H1 (cell line): Measurements from ENCODE around the gene PGGHG. TPM values are rescaled to one million over a fixed set of nuclear protein-coding genes. Genes with fewer than 3 reads are reported as not detected.
A peak's percentile ranks its signal among the peaks of the same experiment; 100 is the strongest.

ENCODE experiments used
- CTCF ChIA-PET: fragments of 300-600 bp; sonication (Branson Sonifier 250); formaldehyde crosslinking; loops from one replicate; lab custom pipeline; 2021; ENCODE audit not compliant: partially characterized antibody; lab: Charles Lee
- POLR2A ChIA-PET: fragments of 300-600 bp; sonication (Branson Sonifier 250); formaldehyde crosslinking; loops from one replicate; lab custom pipeline; 2021; ENCODE audit warnings: inconsistent platforms; ENCODE audit not compliant: partially characterized antibody; lab: Charles Lee
- DNase-seq, 2 experiments: peaks; one replicate each; pipeline versions ENCODE4 v3.0.0 to v3.0.0-alpha.2; 2010 to 2022; ENCODE audit warnings: low spot score in 2 of 2, low read depth in 1 of 2, mixed read lengths in 1 of 2
- FAIRE-seq: peaks from 2 replicates; lab custom pipeline; 2011; peaks lifted over from hg19 to GRCh38; lab: Jason Lieb, UNC
- H2AFZ ChIP-seq: 2 replicates; pipeline ENCODE4 v1.8.1; 2012; ENCODE audit warnings: low read length, inconsistent platforms
- H2AK5ac ChIP-seq: 2 replicates; pipeline ENCODE4 v1.6.1; 2013; ENCODE audit warnings: low read depth, low read length
- H2BK120ac ChIP-seq: replicated peaks from 2 replicates; pipeline ENCODE3; 2013; ENCODE audit warnings: low read depth, low read length, inconsistent platforms
- H2BK12ac ChIP-seq: 2 replicates; pipeline ENCODE4 v1.6.1; 2013; ENCODE audit warnings: low read depth, low read length
- H2BK15ac ChIP-seq: 2 replicates; pipeline ENCODE4 v1.6.1; 2013; ENCODE audit warnings: low read length
- H2BK20ac ChIP-seq: 2 replicates; pipeline ENCODE4 v1.6.1; 2013; ENCODE audit warnings: low read length
- H2BK5ac ChIP-seq: 2 replicates; pipeline ENCODE4 v1.6.1; 2013; ENCODE audit warnings: low read depth, low read length
- H3K14ac ChIP-seq: 2 replicates; pipeline ENCODE4 v1.6.1; 2013; ENCODE audit warnings: inconsistent platforms; ENCODE audit not compliant: insufficient read length
- H3K18ac ChIP-seq: 2 replicates; pipeline ENCODE4 v1.6.1; 2013; ENCODE audit warnings: low read length; ENCODE audit errors: extremely low read depth
- H3K23ac ChIP-seq: 2 replicates; pipeline ENCODE4 v1.6.1; 2013; ENCODE audit warnings: inconsistent platforms; ENCODE audit not compliant: insufficient read length
- H3K23me2 ChIP-seq: 2 replicates; pipeline ENCODE4 v1.6.1; 2013; ENCODE audit warnings: low read depth, low read length
- H3K27ac ChIP-seq: 2 replicates; pipeline ENCODE4 v1.6.1; 2011; ENCODE audit warnings: low read depth, low read length, inconsistent platforms
- H3K27me3 ChIP-seq, 4 experiments: replicated peaks in 1 of 4; 1 replicate in 1 of 4; 2 replicates in 3 of 4; pipeline versions ENCODE4 v1.6.1 to v1.8.1; 2011 to 2013; ENCODE audit warnings: low read length in 3 of 4, mild to moderate bottlenecking in 3 of 4, inconsistent platforms in 2 of 4, mixed read lengths in 2 of 4, moderate library complexity in 1 of 4; ENCODE audit not compliant: control insufficient read depth in 3 of 4, insufficient read depth in 3 of 4; ENCODE audit errors: extremely low read depth in 1 of 4
- H3K36me3 ChIP-seq, 4 experiments: 2 replicates each; pipeline versions ENCODE4 v1.6.1 to v1.8.1; 2011 to 2013; ENCODE audit warnings: mild to moderate bottlenecking in 4 of 4, low read length in 3 of 4, moderate library complexity in 2 of 4, control low read depth in 1 of 4, inconsistent platforms in 1 of 4; ENCODE audit not compliant: insufficient read depth in 4 of 4, control insufficient read depth in 2 of 4
- H3K4ac ChIP-seq: replicated peaks from 2 replicates; pipeline ENCODE3; 2013; ENCODE audit warnings: low read length, low read depth, mixed read lengths, inconsistent platforms; ENCODE audit not compliant: insufficient read length
- H3K4me1 ChIP-seq, 4 experiments: replicated peaks in 1 of 4; 1 replicate in 1 of 4; 2 replicates in 3 of 4; pipeline versions ENCODE4 v1.6.1 to v1.8.1; 2011 to 2013; ENCODE audit warnings: low read length in 3 of 4, inconsistent platforms in 2 of 4, mixed read lengths in 1 of 4; ENCODE audit not compliant: insufficient read depth in 4 of 4, control insufficient read depth in 3 of 4
- H3K4me2 ChIP-seq, 2 experiments: 2 replicates each; pipeline versions ENCODE4 v1.6.1 to v1.8.1; 2011 to 2013; ENCODE audit warnings: low read depth in 2 of 2, low read length in 2 of 2, control low read depth in 1 of 2, inconsistent platforms in 1 of 2, mild to moderate bottlenecking in 1 of 2; ENCODE audit not compliant: insufficient read depth in 1 of 2
- H3K4me3 ChIP-seq, 4 experiments: fragments of 200-600, 300-600 bp in 1 of 4; sonication (generic), shearing (Covaris generic), sonication (Bioruptor Twin) in 1 of 4; 2 replicates each; pipeline versions ENCODE4 v1.5.1 to v1.8.1; 2011 to 2016; ENCODE audit warnings: low read length in 4 of 4, low read depth in 3 of 4, control low read depth in 2 of 4, inconsistent platforms in 2 of 4, mild to moderate bottlenecking in 2 of 4, mixed read lengths in 1 of 4, moderate library complexity in 1 of 4; ENCODE audit not compliant: insufficient read depth in 2 of 4; ENCODE audit errors: extremely low read depth in 1 of 4
- H3K56ac ChIP-seq: replicated peaks from 2 replicates; pipeline ENCODE3; 2013; ENCODE audit warnings: low read depth, mild to moderate bottlenecking, mixed read lengths, low read length, inconsistent platforms; ENCODE audit not compliant: insufficient read length
- H3K79me1 ChIP-seq: 2 replicates; pipeline ENCODE4 v1.6.1; 2013; ENCODE audit warnings: low read depth, low read length, control low read depth
- H3K79me2 ChIP-seq, 2 experiments: 2 replicates each; pipeline versions ENCODE4 v1.6.1 to v1.8.1; 2012 to 2013; ENCODE audit warnings: low read length in 2 of 2, mild to moderate bottlenecking in 2 of 2, inconsistent platforms in 1 of 2; ENCODE audit not compliant: insufficient read depth in 2 of 2, control insufficient read depth in 1 of 2
- H3K9ac ChIP-seq, 4 experiments: replicated peaks in 1 of 4; 1 replicate in 1 of 4; 2 replicates in 3 of 4; pipeline versions ENCODE4 v1.6.1 to v1.8.1; 2011 to 2013; ENCODE audit warnings: low read depth in 3 of 4, low read length in 3 of 4, control low read depth in 2 of 4, mild to moderate bottlenecking in 2 of 4, moderate library complexity in 2 of 4, inconsistent platforms in 1 of 4; ENCODE audit errors: extremely low read depth in 1 of 4
- H3K9me3 ChIP-seq, 2 experiments: 2 replicates each; pipeline versions ENCODE4 v1.6.1 to v1.8.1; 2012 to 2013; ENCODE audit warnings: mild to moderate bottlenecking in 2 of 2, moderate library complexity in 2 of 2, control low read depth in 1 of 2, inconsistent platforms in 1 of 2, low read depth in 1 of 2, low read length in 1 of 2, mixed read lengths in 1 of 2; ENCODE audit not compliant: insufficient read depth in 2 of 2
- H4K20me1 ChIP-seq, 2 experiments: replicated peaks in 1 of 2; 2 replicates each; pipeline versions ENCODE3 to v1.8.1; 2011 to 2013; ENCODE audit warnings: inconsistent platforms in 2 of 2, low read length in 2 of 2, mild to moderate bottlenecking in 1 of 2; ENCODE audit not compliant: insufficient read depth in 2 of 2, control insufficient read depth in 1 of 2
- H4K5ac ChIP-seq: 2 replicates; pipeline ENCODE4 v1.6.1; 2013; ENCODE audit warnings: low read length, low read depth, mixed read lengths, inconsistent platforms; ENCODE audit not compliant: insufficient read length
- H4K8ac ChIP-seq: 2 replicates; pipeline ENCODE4 v1.8.0; 2013; ENCODE audit warnings: mild to moderate bottlenecking, moderate library complexity, low read length, inconsistent platforms; ENCODE audit not compliant: insufficient read depth; ENCODE audit errors: extremely low read depth
- H4K91ac ChIP-seq: replicated peaks from 2 replicates; pipeline ENCODE3; 2013; ENCODE audit warnings: low read length, mixed read lengths, inconsistent platforms; ENCODE audit not compliant: insufficient read length
- CBX8 ChIP-seq: fragments of 300-800, 300-1000 bp; sonication (generic); IDR thresholded peaks from 2 replicates; pipeline ENCODE4 v1.7.1; 2016; ENCODE audit warnings: low read depth, low read length, borderline replicate concordance
- EP300 ChIP-seq, 2 experiments: IDR thresholded peaks; 1 replicate in 1 of 2; 2 replicates in 1 of 2; pipeline ENCODE4 v1.6.1; 2011 to 2012; ENCODE audit warnings: low read depth in 2 of 2, low read length in 2 of 2, mild to moderate bottlenecking in 2 of 2, borderline replicate concordance in 1 of 2, inconsistent platforms in 1 of 2, moderate library complexity in 1 of 2
- EZH2 ChIP-seq: fragments of 200-600 bp; sonication (generic); IDR thresholded peaks from 2 replicates; pipeline ENCODE4 v1.7.1; 2012; ENCODE audit warnings: low read depth, mild to moderate bottlenecking, moderate library complexity, low read length, inconsistent platforms; ENCODE audit not compliant: severe bottlenecking
- FOSL1 ChIP-seq: IDR thresholded peaks from 2 replicates; pipeline ENCODE4 v1.6.1; 2011; ENCODE audit warnings: mild to moderate bottlenecking, low read depth, low read length, moderate library complexity; ENCODE audit not compliant: insufficient read depth
- POLR2A ChIP-seq, 2 experiments: IDR thresholded peaks; 1 replicate in 1 of 2; 2 replicates in 1 of 2; pipeline ENCODE4 v1.6.1; 2011; ENCODE audit warnings: low read depth in 2 of 2, low read length in 2 of 2, mild to moderate bottlenecking in 2 of 2; ENCODE audit errors: control extremely low read depth in 1 of 2
- SAP30 ChIP-seq: fragments of 300-600 bp; sonication (generic); IDR thresholded peaks from 2 replicates; pipeline ENCODE4 v1.7.1; 2012; ENCODE audit warnings: low read length, moderate library complexity, mild to moderate bottlenecking, inconsistent platforms; ENCODE audit not compliant: insufficient read depth, insufficient replicate concordance
- SIN3A ChIP-seq, 2 experiments: IDR thresholded peaks in 1 of 2; conservative IDR thresholded peaks in 1 of 2; 2 replicates each; pipeline ENCODE4 v1.6.1; 2011 to 2012; ENCODE audit warnings: low read length in 2 of 2, improper control_type of control experiment in 1 of 2, low read depth in 1 of 2, mild to moderate bottlenecking in 1 of 2
- WGBS, 2 experiments: shearing (Covaris generic) in 1 of 2; methylation state at CpG; one replicate each; pipeline versions ENCODE4 v1.1.6 to v1.1.7; 2013 to 2015; ENCODE audit warnings: low lambda C conversion rate in 2 of 2, mixed read lengths in 2 of 2, inconsistent platforms in 1 of 2, low coverage in 1 of 2, missing lambda C conversion rate in 1 of 2; ENCODE audit not compliant: insufficient replicate concordance in 2 of 2, insufficient coverage in 1 of 2, insufficient read length in 1 of 2; ENCODE audit errors: extremely low coverage in 1 of 2, missing lambda C conversion rate in 1 of 2; 5-methylcytosine and 5-hydroxymethylcytosine counted together
- polyA plus RNA-seq, 7 experiments: library from polyadenylated mRNA; depleted of rRNA in 3 of 7; stranded (reverse) in 5 of 7; unstranded in 2 of 7; fragments of >200 nt in 5 of 7; fragments of 200-250 nt in 2 of 7; gene quantifications; 1 replicate in 5 of 7; 2 replicates in 1 of 7; 4 replicates in 1 of 7; pipeline versions ENCODE4 v1.2.1 to v1.2.3, GENCODE V29; 2011 to 2013; ENCODE audit warnings: missing spikeins in 2 of 7, mixed read lengths in 2 of 7
- total RNA-seq: library from RNA; stranded (reverse); fragmentation: NEBNext Ultra II Directional; extraction: Animal tissue kit (Norgen Biotek cat#: 25700); gene quantifications from 2 replicates; pipeline ENCODE4 v1.2.1, GENCODE V29; 2021

Gene PGGHG
- total and polyA plus RNA-seq, 2 of the 8 experiments (the other 6 are each of a cell fraction or from before 2014, with no cell fraction given): 34.8 to 60.7 TPM

GRCh38 chr11:305844-306211 lies 16.9 kb downstream of the PGGHG start:
- Histone ChIP-seq H3K4me1 (peaks cover 12 to 40% (median 27%) of the 10 kb centered on the region in 4 experiments), H3K18ac (peak overlapping the region; percentile 72), H3K23me2 (peaks cover 5% of the 10 kb centered on the region; the same call in 1 of the 2 replicates), H3K27me3 (no peaks in the 10 kb centered on the region; a peak in 1 of 7 replicates), H3K23ac (no peak overlapping the region), H3K9me3 (no peaks in the 10 kb centered on the region), H4K91ac (peak overlapping the region; percentile 71), H2BK5ac (peak overlapping the region; percentile 82; the same call in 1 of the 2 replicates), H2BK120ac (peak overlapping the region; percentile 97), H4K5ac (peak overlapping the region; percentile 4), H3K4me3 (peak overlapping the region in 2 of 4 experiments; percentile 3 to 42; a peak in 1 of 8 replicates), H3K36me3 (no peaks in the 10 kb centered on the region), H3K4ac (peak overlapping the region; percentile 48), H3K79me2 (peaks cover 0 to 3% of the 10 kb centered on the region in 2 experiments; a peak in 1 of 4 replicates), H2AK5ac (peak overlapping the region; percentile 86), H3K14ac (no peak overlapping the region), H3K79me1 (no peaks in the 10 kb centered on the region), H2BK20ac (peak overlapping the region; percentile 100), H3K56ac (no peak overlapping the region), H4K8ac (no peak overlapping the region), H4K20me1 (no peaks in the 10 kb centered on the region), H2BK12ac (peak overlapping the region; percentile 99), H2BK15ac (peak overlapping the region; percentile 1; the same call in 1 of the 2 replicates), H2AFZ (no peak overlapping the region), H3K4me2 (peak overlapping the region; percentile 44 to 54), H3K9ac (peak overlapping the region in 2 of 4 experiments; percentile 9 to 42; a peak in 3 of 7 replicates), H3K27ac (peak overlapping the region; percentile 31; the same call in 1 of the 2 replicates)
- no peak for DNase-seq
- no peak for TF ChIP-seq POLR2A (IDR thresholded peaks at IDR 0.05; ENCODE audit: control extremely low read depth in 1 of 2, low read depth in 2 of 2, low read length in 2 of 2)
- no peak for TF ChIP-seq EP300 (IDR thresholded peaks at IDR 0.05; ENCODE audit: borderline replicate concordance in 1 of 2, low read depth in 2 of 2, low read length in 2 of 2)
- TF ChIP-seq SIN3A (conservative IDR thresholded peaks at IDR 0.05 in 1 of 2, IDR thresholded peaks at IDR 0.05 in 1 of 2; ENCODE audit: low read depth in 1 of 2, low read length in 2 of 2): no peak
- no peak for TF ChIP-seq FOSL1
- no peak for TF ChIP-seq EZH2
- TF ChIP-seq SAP30: no peak
- no peak for TF ChIP-seq CBX8
- WGBS, 2 experiments: 57% methylated on average over 10 of the region's 10 CpGs; no CpG with 5 or more reads in 1 of the 2 experiments
- ChIA-PET CTCF (interaction anchor here (0.8 to 6.1 kb wide), 23 partner anchors 10 to 212 kb away, joined by 3 to 52 read pairs (median 5); no protein-coding TSS in a partner anchor), POLR2A (interaction anchor here (0.6 to 5.2 kb wide), 14 partner anchors 11 to 80 kb away, joined by 3 to 33 read pairs (median 4); no protein-coding TSS in a partner anchor)
- no peak for FAIRE-seq
